ENCODE data around the gene TUBB6.
A peak's percentile ranks its signal among the peaks of the same experiment; 100 is the strongest.

Gene TUBB6

GRCh38 chr18:12327510-12328178 is 19.6 kb downstream of the TUBB6 start:
- peak; percentile 82 for DNase-seq (ENCODE audit: low read depth, low spot score)
- Histone ChIP-seq H3K27ac (ENCODE audit: low read length) (no peak overlapping the region), H3K4me1 (ENCODE audit: control insufficient read depth, insufficient read depth, low read length) (no peaks in the 10 kb centered on the region; the same call in 1 of the 2 replicates), H3K4me3 (ENCODE audit: low read length) (no peak overlapping the region), H3K9me3 (ENCODE audit: control insufficient read depth, insufficient read depth, low read length) (no peaks in the 10 kb centered on the region), H3K27me3 (ENCODE audit: control insufficient read depth, insufficient read depth, low read length) (no peaks in the 10 kb centered on the region), H3K36me3 (ENCODE audit: control insufficient read depth, insufficient read depth, low read length) (peaks cover 25% of the 10 kb centered on the region)
- WGBS (ENCODE audit: insufficient coverage, insufficient read length): no CpG with 5 or more reads among the region's 11 CpGs

- WGBS (ENCODE audit: insufficient coverage, insufficient read length): no CpG with 5 or more reads among the region's 4 CpGs
- H3K4me1 ChIP-seq (ENCODE audit: control insufficient read depth, insufficient read depth, low read length): no peaks in the 10 kb centered on the region; the same call in 1 of the 2 replicates
These were observed 20.3 kb downstream of the TUBB6 start for GRCh38 chr18:12328179-12328823.

GRCh38 chr18:12329125-12329698 is 21.2 kb downstream of the TUBB6 start:
- Histone ChIP-seq H3K4me1 (ENCODE audit: control insufficient read depth, insufficient read depth, low read length) (peaks cover 6% of the 10 kb centered on the region), H3K27me3 (ENCODE audit: control insufficient read depth, insufficient read depth, low read length) (no peaks in the 10 kb centered on the region), H3K9me3 (ENCODE audit: control insufficient read depth, insufficient read depth, low read length) (no peaks in the 10 kb centered on the region), H3K36me3 (ENCODE audit: control insufficient read depth, insufficient read depth, low read length) (peaks cover 25% of the 10 kb centered on the region), H3K4me3 (ENCODE audit: low read length) (no peak overlapping the region), H3K27ac (ENCODE audit: low read length) (no peak overlapping the region)
- no CpG with 5 or more reads among the region's 11 CpGs for WGBS (ENCODE audit: insufficient coverage, insufficient read length)
- DNase-seq (ENCODE audit: low read depth, low spot score): no peak

More at GRCh38 chr18:12328179-12328823, 20.3 kb downstream of the TUBB6 start:
- H3K4me3 ChIP-seq (ENCODE audit: low read length): no peak overlapping the region
- no peaks in the 10 kb centered on the region for H3K27me3 ChIP-seq (ENCODE audit: control insufficient read depth, insufficient read depth, low read length)
- no peaks in the 10 kb centered on the region for H3K9me3 ChIP-seq (ENCODE audit: control insufficient read depth, insufficient read depth, low read length)
- no peak overlapping the region for H3K27ac ChIP-seq (ENCODE audit: low read length)
- DNase-seq (ENCODE audit: low read depth, low spot score): no peak
- H3K36me3 ChIP-seq (ENCODE audit: control insufficient read depth, insufficient read depth, low read length): peaks cover 25% of the 10 kb centered on the region

GRCh38 chr18:12330766-12331165 is 22.7 kb downstream of the TUBB6 start:
- peaks cover 15% of the 10 kb centered on the region; the same call in 1 of the 2 replicates for H3K36me3 ChIP-seq (ENCODE audit: control insufficient read depth, insufficient read depth, low read length)
- no peaks in the 10 kb centered on the region for H3K9me3 ChIP-seq (ENCODE audit: control insufficient read depth, insufficient read depth, low read length)
- no CpG with 5 or more reads among the region's 4 CpGs for WGBS (ENCODE audit: insufficient coverage, insufficient read length)
- DNase-seq (ENCODE audit: low read depth, low spot score): no peak
- no peak overlapping the region for H3K4me3 ChIP-seq (ENCODE audit: low read length)
- no peak overlapping the region for H3K27ac ChIP-seq (ENCODE audit: low read length)
- no peaks in the 10 kb centered on the region for H3K27me3 ChIP-seq (ENCODE audit: control insufficient read depth, insufficient read depth, low read length)
- peaks cover 15% of the 10 kb centered on the region for H3K4me1 ChIP-seq (ENCODE audit: control insufficient read depth, insufficient read depth, low read length)

- no peak overlapping the region for H3K4me3 ChIP-seq (ENCODE audit: low read length)
- WGBS (ENCODE audit: insufficient coverage, insufficient read length): no CpG with 5 or more reads among the region's 10 CpGs
- H3K4me1 ChIP-seq (ENCODE audit: control insufficient read depth, insufficient read depth, low read length): peaks cover 21% of the 10 kb centered on the region
- no peak for DNase-seq (ENCODE audit: low read depth, low spot score)
- peaks cover 6% of the 10 kb centered on the region; the same call in 1 of the 2 replicates for H3K36me3 ChIP-seq (ENCODE audit: control insufficient read depth, insufficient read depth, low read length)
- no peaks in the 10 kb centered on the region for H3K27me3 ChIP-seq (ENCODE audit: control insufficient read depth, insufficient read depth, low read length)
- H3K27ac ChIP-seq (ENCODE audit: low read length): no peak overlapping the region
- H3K9me3 ChIP-seq (ENCODE audit: control insufficient read depth, insufficient read depth, low read length): no peaks in the 10 kb centered on the region
These were observed 25.7 kb downstream of the TUBB6 start for GRCh38 chr18:12333506-12334290.

- no peak overlapping the region for H3K27ac ChIP-seq (ENCODE audit: low read length)
- peaks cover 2% of the 10 kb centered on the region; the same call in 1 of the 2 replicates for H3K36me3 ChIP-seq (ENCODE audit: control insufficient read depth, insufficient read depth, low read length)
- H3K4me3 ChIP-seq (ENCODE audit: low read length): no peak overlapping the region
- H3K27me3 ChIP-seq (ENCODE audit: control insufficient read depth, insufficient read depth, low read length): no peaks in the 10 kb centered on the region
- H3K4me1 ChIP-seq (ENCODE audit: control insufficient read depth, insufficient read depth, low read length): peaks cover 21% of the 10 kb centered on the region
- DNase-seq (ENCODE audit: low read depth, low spot score): no peak
- no CpG with 5 or more reads among the region's 2 CpGs for WGBS (ENCODE audit: insufficient coverage, insufficient read length)
- H3K9me3 ChIP-seq (ENCODE audit: control insufficient read depth, insufficient read depth, low read length): no peaks in the 10 kb centered on the region
These were observed 26.3 kb downstream of the TUBB6 start for GRCh38 chr18:12334366-12334808.

GRCh38 chr18:12334863-12335262 is 26.8 kb downstream of the TUBB6 start:
- Histone ChIP-seq H3K4me1 (ENCODE audit: control insufficient read depth, insufficient read depth, low read length) (peaks cover 21% of the 10 kb centered on the region), H3K4me3 (ENCODE audit: low read length) (no peak overlapping the region), H3K9me3 (ENCODE audit: control insufficient read depth, insufficient read depth, low read length) (no peaks in the 10 kb centered on the region), H3K27me3 (ENCODE audit: control insufficient read depth, insufficient read depth, low read length) (no peaks in the 10 kb centered on the region), H3K36me3 (ENCODE audit: control insufficient read depth, insufficient read depth, low read length) (peaks cover 2% of the 10 kb centered on the region; the same call in 1 of the 2 replicates), H3K27ac (ENCODE audit: low read length) (no peak overlapping the region)
- WGBS (ENCODE audit: insufficient coverage, insufficient read length): no CpG with 5 or more reads among the region's 2 CpGs
- DNase-seq (ENCODE audit: low read depth, low spot score): no peak

- H3K27ac ChIP-seq (ENCODE audit: low read length): no peak overlapping the region
- WGBS (ENCODE audit: insufficient coverage, insufficient read length): no CpG with 5 or more reads among the region's 7 CpGs
These were observed 27.5 kb downstream of the TUBB6 start for GRCh38 chr18:12335503-12335902.

GRCh38 chr18:12336171-12336613 is 28.2 kb downstream of the TUBB6 start:
- peak; percentile 77 for DNase-seq (ENCODE audit: low read depth, low spot score)
- H3K36me3 ChIP-seq (ENCODE audit: control insufficient read depth, insufficient read depth, low read length): 0 out of 2 replicates have a peak, but pooled peaks cover 2% of the 10 kb centered on the region
- peaks cover 21% of the 10 kb centered on the region for H3K4me1 ChIP-seq (ENCODE audit: control insufficient read depth, insufficient read depth, low read length)
- H3K4me3 ChIP-seq (ENCODE audit: low read length): no peak overlapping the region
- H3K9me3 ChIP-seq (ENCODE audit: control insufficient read depth, insufficient read depth, low read length): no peaks in the 10 kb centered on the region
- no CpG with 5 or more reads among the region's 2 CpGs for WGBS (ENCODE audit: insufficient coverage, insufficient read length)
- no peak overlapping the region for H3K27ac ChIP-seq (ENCODE audit: low read length)
- H3K27me3 ChIP-seq (ENCODE audit: control insufficient read depth, insufficient read depth, low read length): no peaks in the 10 kb centered on the region

More at GRCh38 chr18:12335503-12335902, 27.5 kb downstream of the TUBB6 start:
- DNase-seq (ENCODE audit: low read depth, low spot score): no peak
- no peaks in the 10 kb centered on the region for H3K27me3 ChIP-seq (ENCODE audit: control insufficient read depth, insufficient read depth, low read length)
- no peak overlapping the region for H3K4me3 ChIP-seq (ENCODE audit: low read length)
- H3K4me1 ChIP-seq (ENCODE audit: control insufficient read depth, insufficient read depth, low read length): peaks cover 21% of the 10 kb centered on the region
- H3K36me3 ChIP-seq (ENCODE audit: control insufficient read depth, insufficient read depth, low read length): peaks cover 2% of the 10 kb centered on the region; the same call in 1 of the 2 replicates
- no peaks in the 10 kb centered on the region for H3K9me3 ChIP-seq (ENCODE audit: control insufficient read depth, insufficient read depth, low read length)

GRCh38 chr18:12336887-12337286 is 28.8 kb downstream of the TUBB6 start:
- no peak for DNase-seq (ENCODE audit: low read depth, low spot score)
- WGBS (ENCODE audit: insufficient coverage, insufficient read length): no CpG with 5 or more reads among the region's 6 CpGs
- Histone ChIP-seq H3K9me3 (ENCODE audit: control insufficient read depth, insufficient read depth, low read length) (no peaks in the 10 kb centered on the region), H3K27ac (ENCODE audit: low read length) (peak overlapping the region; percentile 83), H3K4me3 (ENCODE audit: low read length) (no peak overlapping the region), H3K27me3 (ENCODE audit: control insufficient read depth, insufficient read depth, low read length) (no peaks in the 10 kb centered on the region), H3K36me3 (ENCODE audit: control insufficient read depth, insufficient read depth, low read length) (0 out of 2 replicates have a peak, but pooled peaks cover 2% of the 10 kb centered on the region), H3K4me1 (ENCODE audit: control insufficient read depth, insufficient read depth, low read length) (peaks cover 21% of the 10 kb centered on the region)
